Gastroesophageal sphincter (tissue), 4 donors: ENCODE data around the gene SERP1. TPM values are rescaled to one million over a fixed set of nuclear protein-coding genes. Genes with fewer than 3 reads are reported as not detected.

Source experiments
- ATAC-seq: fragments of 150-250 bp; one replicate; pipeline ENCODE4 v1.9.1; 2016; ENCODE audit warnings: mild to moderate bottlenecking, moderate library complexity
- H3K27ac ChIP-seq, 4 donors: fragments of 200-600 bp; sonication (generic) in 3 of 4; 1 replicate in 3 of 4; 2 replicates in 1 of 4; pipeline ENCODE4 v1.5.1; 2016 to 2019
- H3K27me3 ChIP-seq: fragments of 200-600 bp; sonication (generic); one replicate; pipeline ENCODE4 v1.5.1; 2019
- H3K36me3 ChIP-seq, 2 donors: fragments of 200-600 bp; sonication (generic); one replicate each; pipeline ENCODE4 v1.5.1; 2019; ENCODE audit warnings: control low read depth in 1 of 2
- H3K4me1 ChIP-seq, 3 donors: fragments of 200-600 bp; sonication (generic); 1 replicate in 2 of 3; 2 replicates in 1 of 3; pipeline ENCODE4 v1.5.1; 2016 to 2019; ENCODE audit warnings: control low read depth in 2 of 3
- H3K4me3 ChIP-seq, 2 donors: fragments of 200-600 bp; sonication (generic); one replicate each; pipeline ENCODE4 v1.5.1; 2019; ENCODE audit warnings: mild to moderate bottlenecking in 1 of 2, moderate library complexity in 1 of 2
- H3K9me3 ChIP-seq, 3 donors: fragments of 200-600 bp; sonication (generic); one replicate each; pipeline ENCODE4 v1.5.1; 2017 to 2019; ENCODE audit warnings: control low read depth in 2 of 3
- CTCF ChIP-seq, 4 experiments: fragments of 200-600 bp in 2 of 4; fragments of 450-650 bp in 2 of 4; sonication (generic) in 1 of 4; IDR thresholded peaks; one replicate each; pipeline ENCODE4 v1.5.1; 2017 to 2019; ENCODE audit warnings: antibody characterized with exemption in 4 of 4, mild to moderate bottlenecking in 2 of 4, moderate library complexity in 2 of 4
- EP300 ChIP-seq: sonication (generic); formaldehyde crosslinking; IDR thresholded peaks from one replicate; pipeline ENCODE4 v1.6.1; 2017; ENCODE audit warnings: antibody characterized with exemption, mild to moderate bottlenecking
- POLR2A ChIP-seq, 2 donors: fragments of 450-650 bp; IDR thresholded peaks; one replicate each; pipeline ENCODE4 v1.6.1; 2017; ENCODE audit warnings: antibody characterized with exemption in 2 of 2, mild to moderate bottlenecking in 2 of 2, moderate library complexity in 1 of 2
- POLR2AphosphoS5 ChIP-seq: sonication (generic); formaldehyde crosslinking; IDR thresholded peaks from one replicate; pipeline ENCODE4 v1.6.1; 2017; ENCODE audit warnings: antibody characterized with exemption
- WGBS, 2 donors: methylation state at CpG; one replicate each; pipeline ENCODE4 v1.1.5; 2018; ENCODE audit warnings: low coverage in 1 of 2; 5-methylcytosine and 5-hydroxymethylcytosine counted together
- total RNA-seq, 4 donors: library from RNA; depleted of rRNA; stranded (reverse); fragments of >200 nt; gene quantifications; one replicate each; pipeline ENCODE4 v1.1.0, GENCODE V29; 2016

SERP1 gene
- total RNA-seq, 4 donors from 2014 or later = 72.8 to 187 (median 154) TPM

GRCh38 chr3:150564243-150564642 lies 17.9 kb upstream of the SERP1 start:
- no peaks in the 10 kb centered on the region for H3K27me3 ChIP-seq
- WGBS, 2 donors = 67 to 92% methylated on average over 2 of the region's 2 CpGs
- ATAC-seq = no peak
- no peak for TF ChIP-seq EP300
- TF ChIP-seq CTCF (IDR thresholded peaks at IDR 0.05) = no peak
- TF ChIP-seq POLR2A (IDR thresholded peaks at IDR 0.05) = no peak
- TF ChIP-seq POLR2AphosphoS5 = no peak
- H3K4me3 ChIP-seq = no peak overlapping the region
- peaks cover 4 to 77% of the 10 kb centered on the region in 2 donors for H3K36me3 ChIP-seq
- H3K27ac ChIP-seq = no peak overlapping the region
- no peaks in the 10 kb centered on the region for H3K9me3 ChIP-seq
- H3K4me1 ChIP-seq = no peaks in the 10 kb centered on the region

GRCh38 chr3:150557725-150558124 lies 11.4 kb upstream of the SERP1 start:
- no peak for TF ChIP-seq EP300
- Histone ChIP-seq H3K27ac (no peak overlapping the region), H3K4me1 (no peaks in the 10 kb centered on the region), H3K36me3 (peaks cover 4 to 59% of the 10 kb centered on the region in 2 donors), H3K4me3 (no peak overlapping the region), H3K9me3 (no peaks in the 10 kb centered on the region), H3K27me3 (no peaks in the 10 kb centered on the region)
- 82 to 100% methylated on average over 1 of the region's 1 CpG for WGBS, 2 donors
- no peak for ATAC-seq

GRCh38 chr3:150556792-150557191 lies 10.5 kb upstream of the SERP1 start:
- no peaks in the 10 kb centered on the region for H3K27me3 ChIP-seq
- no peak overlapping the region for H3K4me3 ChIP-seq
- no peaks in the 10 kb centered on the region for H3K9me3 ChIP-seq
- no peaks in the 10 kb centered on the region for H3K4me1 ChIP-seq
- no peak overlapping the region for H3K27ac ChIP-seq
- WGBS, 2 donors = 69 to 70% methylated on average over 2 of the region's 2 CpGs
- H3K36me3 ChIP-seq = peaks cover 4 to 62% of the 10 kb centered on the region in 2 donors
- no peak for TF ChIP-seq CTCF (IDR thresholded peaks at IDR 0.05)
- no peak for TF ChIP-seq POLR2A (IDR thresholded peaks at IDR 0.05)
- TF ChIP-seq EP300 = no peak
- no peak for TF ChIP-seq POLR2AphosphoS5
- no peak for ATAC-seq

GRCh38 chr3:150555859-150556436 lies 9.7 kb upstream of the SERP1 start:
- Histone ChIP-seq H3K27me3 (no peaks in the 10 kb centered on the region), H3K36me3 (peaks cover 4 to 54% of the 10 kb centered on the region in 2 donors), H3K9me3 (no peaks in the 10 kb centered on the region), H3K4me3 (no peak overlapping the region), H3K27ac (no peak overlapping the region), H3K4me1 (no peaks in the 10 kb centered on the region)
- 87 to 96% methylated on average over 3 to 4 of the region's 4 CpGs for WGBS, 2 donors
- no peak for ATAC-seq
- no peak for TF ChIP-seq CTCF (IDR thresholded peaks at IDR 0.05)
- TF ChIP-seq POLR2AphosphoS5 = no peak
- TF ChIP-seq EP300 = no peak
- no peak for TF ChIP-seq POLR2A (IDR thresholded peaks at IDR 0.05)

GRCh38 chr3:150547045-150547741 lies 897 bp upstream of the SERP1 start:
- no peak for ATAC-seq
- Histone ChIP-seq H3K4me1 (peaks cover 9 to 51% (median 11%) of the 10 kb centered on the region in 3 donors), H3K4me3 (peak overlapping the region; percentile 90 to 92), H3K9me3 (no peaks in the 10 kb centered on the region), H3K36me3 (peaks cover 0 to 20% of the 10 kb centered on the region in 2 donors), H3K27ac (peak overlapping the region; percentile 86 to 100 (median 94)), H3K27me3 (no peaks in the 10 kb centered on the region)
- WGBS, 2 donors = 17 to 20% methylated on average over 6 of the region's 7 CpGs
- TF ChIP-seq POLR2AphosphoS5 (no peak), POLR2A (IDR thresholded peaks at IDR 0.05) (no peak)
